PC-9 (cell line): ENCODE results near the gene C7orf57.

Experiments
- CTCF ChIP-seq: fragments of 200-600 bp; sonication (generic); conservative IDR thresholded peaks from 2 replicates; pipeline ENCODE4 v1.6.1; 2017; ENCODE audit warnings: mixed run types, antibody characterized with exemption, mild to moderate bottlenecking, moderate library complexity
- EZH2 ChIP-seq: fragments of 200-600 bp; sonication (generic); IDR thresholded peaks from 2 replicates; pipeline ENCODE4 v1.8.0; 2017; ENCODE audit warnings: antibody characterized with exemption, low read depth

DNA sequence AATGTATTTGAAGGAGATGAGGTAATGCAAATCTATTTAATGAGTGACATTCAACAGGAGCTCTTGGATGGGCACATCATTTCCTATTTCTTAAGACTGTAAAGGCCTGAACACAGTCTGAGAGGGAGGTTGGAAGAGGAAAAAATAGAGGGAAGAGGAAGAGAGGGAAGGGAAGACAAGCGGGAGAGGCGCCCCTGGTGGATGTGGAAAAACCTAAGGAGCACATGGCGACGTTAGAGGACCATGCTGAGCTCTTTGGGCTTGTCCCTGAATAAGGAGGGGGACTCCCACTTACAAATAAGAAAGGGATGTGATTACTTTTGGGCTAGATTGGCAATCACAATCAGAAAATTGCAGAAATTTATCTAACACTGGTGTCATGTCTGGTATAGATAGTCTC lies 26.1 kb upstream of the C7orf57 start:
- no peak for TF ChIP-seq CTCF
- TF ChIP-seq EZH2: no peak
